Measurements from ENCODE around the gene SRCIN1. TPM values are rescaled to one million over a fixed set of nuclear protein-coding genes. Genes with fewer than 3 reads are reported as not detected.

SRCIN1 gene
- total RNA-seq, 1 experiment from 2014 or later = 6.9 TPM

- Histone ChIP-seq H3T11ph (ENCODE audit: low read length) (no peak overlapping the region), H3K23me2 (ENCODE audit: insufficient read length, low read depth, low read length, poor library complexity, severe bottlenecking) (peaks cover 18% of the 10 kb centered on the region), H3K9ac (ENCODE audit: extremely low read depth, insufficient read length, low read length) (no peak overlapping the region), H3K14ac (ENCODE audit: insufficient read depth, low read length) (no peak overlapping the region; the same call in 1 of the 2 replicates), H3K27me3 (ENCODE audit: insufficient read depth, low read length) (no peaks in the 10 kb centered on the region; the same call in 1 of the 2 replicates), H3K79me1 (ENCODE audit: insufficient read depth, low read depth, low read length, poor library complexity, severe bottlenecking) (no peaks in the 10 kb centered on the region), H2BK5ac (ENCODE audit: insufficient read length, low read length) (no peak overlapping the region), H3K4me2 (ENCODE audit: insufficient read depth, insufficient read length, low read length) (no peak overlapping the region), H3K79me2 (ENCODE audit: insufficient read depth, low read length) (no peaks in the 10 kb centered on the region), H4K20me1 (ENCODE audit: control insufficient read depth, insufficient read depth, insufficient read length) (peaks cover under 1% of the 10 kb centered on the region), H4K5ac (ENCODE audit: insufficient read length, low read depth, low read length) (no peak overlapping the region), H3K4me1 (ENCODE audit: insufficient read depth, low read length) (peaks cover 8% of the 10 kb centered on the region; the same call in 1 of the 2 replicates), H2BK12ac (ENCODE audit: insufficient read length, low read depth, low read length) (no peak overlapping the region), H2BK20ac (ENCODE audit: low read depth, low read length, poor library complexity, severe bottlenecking) (no peak overlapping the region), H2BK120ac (ENCODE audit: low read depth, low read length, poor library complexity, severe bottlenecking) (no peak overlapping the region), H2AFZ (ENCODE audit: low read length) (no peak overlapping the region), H2AK5ac (ENCODE audit: insufficient read length, low read length) (no peak overlapping the region), H3K56ac (ENCODE audit: insufficient read length, low read depth, low read length) (no peak overlapping the region), H2BK15ac (ENCODE audit: low read depth, low read length) (no peak overlapping the region), H3K18ac (ENCODE audit: insufficient read length, low read depth, low read length) (no peak overlapping the region), H3K9me3 (ENCODE audit: control insufficient read depth, low read depth, low read length) (no peaks in the 10 kb centered on the region), H4K8ac (replicated peaks; ENCODE audit: insufficient read length, low read depth, low read length) (no peak overlapping the region), H3K27ac (ENCODE audit: insufficient read length, low read depth, low read length) (peak overlapping the region; percentile 0), H3K23ac (ENCODE audit: insufficient read length, low read depth, low read length) (no peak overlapping the region), H4K91ac (ENCODE audit: insufficient read length, low read depth, low read length) (no peak overlapping the region), H3K4ac (ENCODE audit: low read depth, low read length) (no peak overlapping the region)
- Mint-ChIP-seq H3K27ac (peak overlapping the region in 1 of 3 experiments; percentile 25; a peak in 2 of 7 replicates), H3K9me3 (no peaks in the 10 kb centered on the region), H3K36me3 (ENCODE audit: insufficient read depth in 1 of 3, low read depth in 3 of 3) (peaks cover 1 to 37% (median 3%) of the 10 kb centered on the region in 3 experiments), H3K27me3 (ENCODE audit: low read depth) (peaks cover 28% of the 10 kb centered on the region), H3K4me3 (peak overlapping the region in 1 of 2 experiments; percentile 27; a peak in 1 of 5 replicates), H3K4me1 (peaks cover 35 to 47% of the 10 kb centered on the region in 2 experiments)
- TF ChIP-seq CTCF (conservative IDR thresholded peaks at IDR 0.05) = no peak
- no peak for DNase-seq
- WGBS (ENCODE audit: extremely low coverage, insufficient read length, low lambda C conversion rate) = no CpG with 5 or more reads among the region's 3 CpGs
Observed at GRCh38 chr17:38507921-38508569, 97.7 kb downstream of the SRCIN1 start.

Measured in H9 (cell line).